SK-N-SH (cell line): ENCODE results near the gene TTC21A.

Experiments
- CTCF ChIP-seq: fragments of 200-600 bp; sonication (generic); IDR thresholded peaks from 2 replicates; pipeline ENCODE4 v1.6.1; 2017; ENCODE audit warnings: antibody characterized with exemption, mild to moderate bottlenecking, moderate library complexity
- EP300 ChIP-seq, 2 experiments: IDR thresholded peaks; 2 replicates each; pipeline versions ENCODE4 v1.4.0 to v1.6.1; 2012; ENCODE audit warnings: borderline replicate concordance in 1 of 2, low read depth in 1 of 2, low read length in 1 of 2
- IRF3 ChIP-seq: fragments of 150-350 bp; IDR thresholded peaks from 2 replicates; pipeline ENCODE4 v1.6.1; 2016; ENCODE audit warnings: mild to moderate bottlenecking, low read depth, low read length
- POLR2AphosphoS5 ChIP-seq: IDR thresholded peaks from 2 replicates; pipeline ENCODE4 v1.6.1; 2012; ENCODE audit warnings: low read depth, low read length
- RAD21 ChIP-seq: IDR thresholded peaks from 2 replicates; pipeline ENCODE4 v1.6.1; 2012; ENCODE audit warnings: mild to moderate bottlenecking, low read length
- RFX5 ChIP-seq: IDR thresholded peaks from 2 replicates; pipeline ENCODE4 v1.6.1; 2012; ENCODE audit warnings: mild to moderate bottlenecking, improper control_type of control experiment, low read length
- TAF1 ChIP-seq: IDR thresholded peaks from 2 replicates; pipeline ENCODE4 v1.6.1; 2012; ENCODE audit warnings: low read depth, mild to moderate bottlenecking, low read length, moderate library complexity, borderline replicate concordance
- TEAD4 ChIP-seq: IDR thresholded peaks from 2 replicates; pipeline ENCODE4 v1.4.0; 2012; ENCODE audit warnings: mild to moderate bottlenecking, borderline replicate concordance; ENCODE audit not compliant: insufficient read depth
- YY1 ChIP-seq: IDR thresholded peaks from 2 replicates; pipeline ENCODE4 v1.4.0; 2012; ENCODE audit warnings: low read depth, mild to moderate bottlenecking

DNA sequence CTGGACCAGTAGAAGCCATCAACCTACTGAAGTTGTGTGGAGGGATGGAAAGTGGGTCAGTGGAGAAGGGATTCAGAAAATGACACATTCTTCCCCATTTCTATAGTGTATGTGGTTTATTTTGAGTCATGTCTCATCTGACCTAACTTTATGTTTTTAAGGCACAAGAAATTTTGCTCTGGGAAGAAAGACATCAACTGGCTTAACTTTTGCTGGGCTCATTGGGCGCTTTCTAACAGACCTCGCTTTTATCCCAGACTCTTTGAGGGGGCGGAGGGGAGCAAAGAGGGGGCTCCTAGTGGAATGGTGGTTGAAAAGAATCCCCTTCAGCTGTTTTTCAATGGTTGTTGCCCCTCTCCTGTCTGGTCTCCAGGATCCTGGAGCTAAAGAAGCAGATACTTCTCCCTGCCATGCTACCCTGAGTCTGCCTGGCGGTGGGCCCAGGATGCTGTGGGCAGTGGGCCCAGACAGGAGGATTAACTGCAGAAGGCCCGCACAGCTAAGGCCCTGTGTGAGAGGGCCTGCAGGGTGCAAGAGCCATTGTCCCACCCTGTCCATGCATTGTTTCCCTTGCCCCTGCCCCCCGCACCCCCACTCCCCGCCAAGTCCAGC, 31.4 kb downstream of the TTC21A start:
- TF ChIP-seq IRF3 (no peak), POLR2AphosphoS5 (no peak), RAD21 (no peak), RFX5 (no peak), CTCF (no peak), EP300 (IDR thresholded peaks at IDR 0.05; ENCODE audit: borderline replicate concordance in 1 of 2, low read depth in 1 of 2, low read length in 1 of 2) (no peak), YY1 (no peak), TAF1 (no peak), TEAD4 (no peak)
